ENCODE data around the gene CALB2. TPM values are rescaled to one million over a fixed set of nuclear protein-coding genes. Genes with fewer than 3 reads are reported as not detected.

CALB2 gene
- polyA plus RNA-seq, 1 donor (not counting 4 experiments of a cell fraction or from before 2014, with no cell fraction given), result 1.4 TPM

DNA sequence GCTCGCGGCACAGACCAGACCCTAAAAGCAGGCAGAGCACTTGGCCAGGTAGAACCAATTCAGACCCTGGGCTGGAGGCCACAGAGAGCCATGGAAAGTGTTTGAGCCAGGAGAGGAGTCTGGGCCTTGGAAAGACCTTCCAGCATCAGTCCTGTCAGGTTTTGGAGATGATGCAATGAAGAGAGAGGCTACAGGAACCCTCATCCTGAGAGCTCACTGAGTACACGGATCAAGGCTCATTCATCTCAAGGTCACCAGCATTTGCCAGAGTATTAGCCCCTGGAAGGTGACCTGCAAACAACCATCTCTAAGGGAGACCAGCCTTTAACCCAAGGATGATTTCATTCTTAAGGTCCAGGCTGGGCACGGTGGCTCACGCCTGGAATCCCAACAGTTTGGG is 55.5 kb downstream of the CALB2 start:
- no peak for FAIRE-seq

DNA sequence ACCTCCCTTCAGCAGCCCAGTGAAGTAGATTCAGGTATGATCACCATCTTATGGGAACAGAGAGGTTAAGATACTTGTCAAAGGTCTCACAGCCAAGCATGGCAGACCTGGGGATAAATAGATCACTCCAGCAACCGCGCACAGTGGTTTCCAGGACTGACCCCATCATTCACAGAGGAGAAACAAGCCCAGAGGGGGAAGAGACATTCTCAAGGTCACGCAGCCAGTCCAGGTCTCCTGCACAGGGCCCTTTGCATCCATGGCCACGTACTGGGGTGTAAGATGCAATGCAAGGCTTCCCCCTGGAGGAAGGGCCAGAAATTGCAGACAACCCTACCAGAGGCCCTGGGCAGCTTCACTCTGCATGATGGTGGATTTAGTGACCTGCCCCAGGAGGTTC is 63.4 kb downstream of the CALB2 start:
- FAIRE-seq, result no peak
- dilution Hi-C loops (cut with MboI; ENCODE audit: extremely low pct_ligation_motif_present, low sequenced_read_pairs), result no loop called here

More for the DNA sequence above, 55.5 kb downstream of the CALB2 start:
- no peaks in the 10 kb centered on the region for H3K36me3 ChIP-seq (ENCODE audit: control insufficient read depth in 2 of 2, extremely low read depth in 1 of 2, insufficient read depth in 2 of 2, low read length in 2 of 2)
- TF ChIP-seq, protein P1, sequence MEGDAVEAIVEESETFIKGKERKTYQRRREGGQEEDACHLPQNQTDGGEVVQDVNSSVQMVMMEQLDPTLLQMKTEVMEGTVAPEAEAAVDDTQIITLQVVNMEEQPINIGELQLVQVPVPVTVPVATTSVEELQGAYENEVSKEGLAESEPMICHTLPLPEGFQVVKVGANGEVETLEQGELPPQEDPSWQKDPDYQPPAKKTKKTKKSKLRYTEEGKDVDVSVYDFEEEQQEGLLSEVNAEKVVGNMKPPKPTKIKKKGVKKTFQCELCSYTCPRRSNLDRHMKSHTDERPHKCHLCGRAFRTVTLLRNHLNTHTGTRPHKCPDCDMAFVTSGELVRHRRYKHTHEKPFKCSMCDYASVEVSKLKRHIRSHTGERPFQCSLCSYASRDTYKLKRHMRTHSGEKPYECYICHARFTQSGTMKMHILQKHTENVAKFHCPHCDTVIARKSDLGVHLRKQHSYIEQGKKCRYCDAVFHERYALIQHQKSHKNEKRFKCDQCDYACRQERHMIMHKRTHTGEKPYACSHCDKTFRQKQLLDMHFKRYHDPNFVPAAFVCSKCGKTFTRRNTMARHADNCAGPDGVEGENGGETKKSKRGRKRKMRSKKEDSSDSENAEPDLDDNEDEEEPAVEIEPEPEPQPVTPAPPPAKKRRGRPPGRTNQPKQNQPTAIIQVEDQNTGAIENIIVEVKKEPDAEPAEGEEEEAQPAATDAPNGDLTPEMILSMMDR (optimal IDR thresholded peaks at IDR 0.05 in 1 of 3, IDR thresholded peaks at IDR 0.05 in 1 of 3, conservative IDR thresholded peaks at IDR 0.05 in 1 of 3; ENCODE audit: extremely low read depth in 1 of 3, insufficient read depth in 2 of 3, low read length in 3 of 3), result no peak
- TF ChIP-seq EZH2 (IDR thresholded peaks at IDR 0.05; ENCODE audit: low read length), result no peak
- H3K4me1 ChIP-seq (ENCODE audit: control insufficient read depth, extremely low read depth, insufficient read depth, low read length), result no peaks in the 10 kb centered on the region
- H2AFZ ChIP-seq (ENCODE audit: control insufficient read depth, low read length), result no peak overlapping the region
- no peak overlapping the region for H3K4me3 ChIP-seq (ENCODE audit: control insufficient read depth in 2 of 3, extremely low read depth in 1 of 3, insufficient read depth in 2 of 3, low read depth in 1 of 3, low read length in 3 of 3)
- H3K9me1 ChIP-seq (ENCODE audit: control insufficient read depth, extremely low read depth, insufficient read depth, low read length), result no peaks in the 10 kb centered on the region
- H3K4me2 ChIP-seq (ENCODE audit: control insufficient read depth, extremely low read depth, insufficient read depth, low read depth, low read length), result no peak overlapping the region
- no peaks in the 10 kb centered on the region for H3K9me3 ChIP-seq (ENCODE audit: control insufficient read depth, low read depth, low read length)
- H3K27ac ChIP-seq (ENCODE audit: control insufficient read depth, insufficient read depth, low read length), result no peak overlapping the region
- H3K9ac ChIP-seq (ENCODE audit: control insufficient read depth, extremely low read depth, insufficient read depth, low read length), result no peak overlapping the region
- dilution Hi-C loops (cut with MboI; ENCODE audit: extremely low pct_ligation_motif_present, low sequenced_read_pairs), result no loop called here
- H4K20me1 ChIP-seq (ENCODE audit: control insufficient read depth, extremely low read depth, insufficient read depth, low read length), result no peaks in the 10 kb centered on the region
- H3K79me2 ChIP-seq (ENCODE audit: control insufficient read depth, insufficient read depth, low read length), result no peaks in the 10 kb centered on the region
- H3K27me3 ChIP-seq (ENCODE audit: control insufficient read depth, extremely low read depth, insufficient read depth, low read length), result peaks cover 9% of the 10 kb centered on the region
- no peak for DNase-seq (ENCODE audit: low read depth, low spot score)

More for the DNA sequence above, 63.4 kb downstream of the CALB2 start:
- no peak for TF ChIP-seq EZH2 (IDR thresholded peaks at IDR 0.05; ENCODE audit: low read length)
- TF ChIP-seq, protein P1 (optimal IDR thresholded peaks at IDR 0.05 in 1 of 3, IDR thresholded peaks at IDR 0.05 in 1 of 3, conservative IDR thresholded peaks at IDR 0.05 in 1 of 3; ENCODE audit: extremely low read depth in 1 of 3, insufficient read depth in 2 of 3, low read length in 3 of 3), result peak; percentile 72 to 83 (median 73)
- no peaks in the 10 kb centered on the region for H4K20me1 ChIP-seq (ENCODE audit: control insufficient read depth, extremely low read depth, insufficient read depth, low read length)
- no peak overlapping the region for H3K27ac ChIP-seq (ENCODE audit: control insufficient read depth, insufficient read depth, low read length)
- no peak for DNase-seq (ENCODE audit: low read depth, low spot score)
- H2AFZ ChIP-seq (ENCODE audit: control insufficient read depth, low read length), result no peak overlapping the region
- H3K79me2 ChIP-seq (ENCODE audit: control insufficient read depth, insufficient read depth, low read length), result no peaks in the 10 kb centered on the region
- H3K4me2 ChIP-seq (ENCODE audit: control insufficient read depth, extremely low read depth, insufficient read depth, low read depth, low read length), result no peak overlapping the region
- no peaks in the 10 kb centered on the region for H3K36me3 ChIP-seq (ENCODE audit: control insufficient read depth in 2 of 2, extremely low read depth in 1 of 2, insufficient read depth in 2 of 2, low read length in 2 of 2)
- H3K4me1 ChIP-seq (ENCODE audit: control insufficient read depth, extremely low read depth, insufficient read depth, low read length), result no peaks in the 10 kb centered on the region
- H3K9me1 ChIP-seq (ENCODE audit: control insufficient read depth, extremely low read depth, insufficient read depth, low read length), result no peaks in the 10 kb centered on the region
- no peak overlapping the region for H3K4me3 ChIP-seq (ENCODE audit: control insufficient read depth in 2 of 3, extremely low read depth in 1 of 3, insufficient read depth in 2 of 3, low read depth in 1 of 3, low read length in 3 of 3)
- peaks cover 7% of the 10 kb centered on the region for H3K27me3 ChIP-seq (ENCODE audit: control insufficient read depth, extremely low read depth, insufficient read depth, low read length)
- no peaks in the 10 kb centered on the region for H3K9me3 ChIP-seq (ENCODE audit: control insufficient read depth, low read depth, low read length)
- H3K9ac ChIP-seq (ENCODE audit: control insufficient read depth, extremely low read depth, insufficient read depth, low read length), result no peak overlapping the region
